ACC112 (cell line): ENCODE measurements around the gene ELL.
A peak's percentile ranks its signal among the peaks of the same experiment; 100 is the strongest.

Experiments
- H2AFZ ChIP-seq: fragments of 200-600 bp; sonication (generic); one replicate; pipeline ENCODE4 v1.6.0; 2017; ENCODE audit warnings: antibody characterized with exemption, low read length; ENCODE audit not compliant: unreplicated experiment
- H3K27ac ChIP-seq: fragments of 200-600 bp; sonication (generic); 2 replicates; pipeline ENCODE4 v1.5.1; 2014; ENCODE audit warnings: low read depth, mild to moderate bottlenecking, antibody characterized with exemption, low read length, moderate library complexity
- H3K27me3 ChIP-seq: fragments of 200-600 bp; sonication (generic); 2 replicates; pipeline ENCODE4 v1.6.1; 2014; ENCODE audit warnings: mild to moderate bottlenecking, antibody characterized with exemption, low read length, moderate library complexity, mixed read lengths; ENCODE audit not compliant: insufficient read depth
- H3K36me3 ChIP-seq: fragments of 200-600 bp; sonication (generic); 2 replicates; pipeline ENCODE4 v1.6.1; 2016; ENCODE audit warnings: mild to moderate bottlenecking, antibody characterized with exemption, low read length, moderate library complexity, mixed read lengths; ENCODE audit not compliant: insufficient read depth
- H3K4me1 ChIP-seq: fragments of 200-600 bp; sonication (generic); one replicate; pipeline ENCODE4 v1.6.1; 2016; ENCODE audit warnings: low read length, mixed read lengths; ENCODE audit not compliant: insufficient read depth, unreplicated experiment, control insufficient read depth
- H3K4me3 ChIP-seq: fragments of 200-600 bp; sonication (generic); 2 replicates; pipeline ENCODE4 v1.5.1; 2014; ENCODE audit warnings: mild to moderate bottlenecking, low read depth, low read length
- H3K79me2 ChIP-seq: fragments of 200-600 bp; sonication (generic); one replicate; pipeline ENCODE4 v1.6.0; 2016; ENCODE audit warnings: low read length; ENCODE audit not compliant: control insufficient read depth, unreplicated experiment, insufficient read depth

ELL gene

GRCh38 chr19:18431351-18432197, 90.3 kb downstream of the ELL start:
- no peaks in the 10 kb centered on the region for H3K79me2 ChIP-seq

GRCh38 chr19:18430417-18431144, 91.3 kb downstream of the ELL start:
- no peak overlapping the region for H3K4me3 ChIP-seq
- no peaks in the 10 kb centered on the region for H3K27me3 ChIP-seq
- peaks cover 12% of the 10 kb centered on the region for H3K4me1 ChIP-seq
- H2AFZ ChIP-seq: no peak overlapping the region
- no peaks in the 10 kb centered on the region for H3K79me2 ChIP-seq
- H3K27ac ChIP-seq: no peak overlapping the region
- H3K36me3 ChIP-seq: no peaks in the 10 kb centered on the region

More at GRCh38 chr19:18431351-18432197, 90.3 kb downstream of the ELL start:
- Histone ChIP-seq H3K4me3 (no peak overlapping the region), H3K27ac (no peak overlapping the region), H3K36me3 (no peaks in the 10 kb centered on the region), H3K4me1 (peaks cover 3% of the 10 kb centered on the region), H2AFZ (no peak overlapping the region), H3K27me3 (no peaks in the 10 kb centered on the region)

GRCh38 chr19:18429717-18430416, 92.0 kb downstream of the ELL start:
- Histone ChIP-seq H3K27ac (no peak overlapping the region), H3K4me3 (no peak overlapping the region), H3K36me3 (no peaks in the 10 kb centered on the region), H2AFZ (no peak overlapping the region), H3K79me2 (no peaks in the 10 kb centered on the region), H3K4me1 (peaks cover 12% of the 10 kb centered on the region), H3K27me3 (no peaks in the 10 kb centered on the region)

GRCh38 chr19:18428787-18429674, 92.8 kb downstream of the ELL start:
- no peaks in the 10 kb centered on the region for H3K36me3 ChIP-seq
- H3K4me1 ChIP-seq: peaks cover 12% of the 10 kb centered on the region
- no peak overlapping the region for H3K4me3 ChIP-seq
- no peak overlapping the region for H2AFZ ChIP-seq
- H3K27ac ChIP-seq: no peak overlapping the region
- H3K79me2 ChIP-seq: peaks cover 3% of the 10 kb centered on the region
- H3K27me3 ChIP-seq: no peaks in the 10 kb centered on the region

DNA sequence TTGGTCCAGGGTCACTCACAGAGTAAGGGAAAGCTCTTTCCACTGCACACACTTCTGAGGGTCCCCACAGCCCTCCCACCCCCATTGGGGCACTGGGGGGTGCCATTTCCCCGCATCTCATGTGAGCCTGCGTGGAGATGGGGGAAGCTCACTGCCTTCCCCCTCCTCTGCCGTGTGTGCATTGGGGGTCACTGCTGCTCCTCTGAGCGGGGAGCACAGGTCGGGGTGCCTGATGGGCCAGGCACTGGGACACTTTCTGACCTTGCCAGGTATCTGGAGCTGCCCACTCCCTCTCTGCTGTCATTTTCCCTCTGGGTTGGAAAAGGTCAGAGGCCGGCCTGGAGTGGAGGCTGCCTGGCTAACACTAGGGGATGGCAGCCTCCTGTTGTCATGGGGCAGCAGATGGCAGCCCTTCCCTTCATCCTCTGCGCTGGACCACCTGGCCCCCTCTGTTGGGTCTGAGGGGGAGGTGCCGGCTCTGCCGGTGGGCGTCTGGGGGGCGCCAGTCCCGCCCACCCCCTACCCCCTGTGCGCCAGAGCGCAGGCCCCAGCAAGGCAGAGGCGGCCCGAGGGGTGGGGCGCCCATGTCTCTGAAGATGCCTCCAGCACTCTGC, 93.6 kb downstream of the ELL start:
- H3K27ac ChIP-seq: no peak overlapping the region
- H3K36me3 ChIP-seq: no peaks in the 10 kb centered on the region
- H3K27me3 ChIP-seq: no peaks in the 10 kb centered on the region
- H3K4me3 ChIP-seq: no peak overlapping the region
- H3K4me1 ChIP-seq: peaks cover 12% of the 10 kb centered on the region
- no peak overlapping the region for H2AFZ ChIP-seq
- H3K79me2 ChIP-seq: peaks cover 6% of the 10 kb centered on the region

GRCh38 chr19:18427743-18428113, 94.1 kb downstream of the ELL start:
- H2AFZ ChIP-seq: no peak overlapping the region
- H3K27me3 ChIP-seq: no peaks in the 10 kb centered on the region
- peaks cover 12% of the 10 kb centered on the region for H3K4me1 ChIP-seq
- H3K36me3 ChIP-seq: no peaks in the 10 kb centered on the region
- H3K27ac ChIP-seq: no peak overlapping the region
- H3K4me3 ChIP-seq: no peak overlapping the region
- peaks cover 6% of the 10 kb centered on the region for H3K79me2 ChIP-seq

DNA sequence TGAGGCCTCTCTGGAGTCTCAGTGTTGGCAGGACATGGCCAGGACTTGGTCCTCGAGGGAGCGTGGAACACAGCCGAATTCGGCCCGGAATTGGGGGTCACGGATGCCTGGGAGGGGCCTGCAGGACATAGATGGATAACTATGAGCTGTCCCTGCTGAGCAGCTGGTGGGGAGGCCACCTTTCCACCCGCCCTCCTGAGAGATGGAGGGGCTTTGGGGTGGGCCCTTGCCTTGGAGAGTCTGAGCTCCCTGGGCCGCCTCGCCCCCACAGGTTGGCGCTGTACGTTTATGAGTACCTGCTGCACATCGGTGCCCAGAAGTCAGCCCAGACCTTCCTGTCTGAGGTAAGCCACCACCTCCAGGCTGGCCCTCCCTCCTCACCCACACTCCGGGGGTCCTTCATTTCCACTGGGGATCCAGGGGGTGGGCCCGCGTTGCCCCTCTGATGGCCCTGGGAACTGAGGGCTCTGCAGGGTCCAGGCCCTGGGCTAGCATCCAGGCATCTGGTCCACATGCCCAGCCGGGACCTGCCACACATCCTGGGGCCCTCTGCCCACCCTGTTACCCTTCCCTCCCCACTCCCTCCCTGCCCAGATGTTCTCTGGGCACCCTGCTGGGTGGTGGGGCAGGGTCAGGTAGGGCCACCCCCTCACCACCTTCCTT, 94.7 kb downstream of the ELL start:
- H3K36me3 ChIP-seq: no peaks in the 10 kb centered on the region
- no peak overlapping the region for H3K27ac ChIP-seq
- H3K4me3 ChIP-seq: no peak overlapping the region
- peaks cover 9% of the 10 kb centered on the region for H3K79me2 ChIP-seq
- peaks cover 12% of the 10 kb centered on the region for H3K4me1 ChIP-seq
- no peaks in the 10 kb centered on the region for H3K27me3 ChIP-seq
- no peak overlapping the region for H2AFZ ChIP-seq

DNA sequence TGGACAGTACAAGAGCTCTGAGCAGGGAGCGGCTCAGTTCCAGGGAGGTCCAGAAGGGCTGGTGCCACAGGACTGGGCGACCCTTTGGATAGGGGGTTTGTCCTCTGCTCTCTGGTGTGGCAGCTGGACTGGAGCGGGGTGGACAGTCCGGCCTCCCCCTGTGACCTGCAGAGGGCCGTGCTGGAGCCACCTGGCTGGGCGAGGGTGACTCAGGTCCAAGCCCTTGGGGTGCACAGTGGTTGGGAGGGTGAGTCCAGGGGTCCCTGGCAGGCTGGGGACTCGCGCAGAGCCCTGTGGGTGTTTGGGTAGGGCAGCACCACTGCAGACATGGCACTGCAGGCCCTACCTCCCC, 95.5 kb downstream of the ELL start:
- H3K79me2 ChIP-seq: peaks cover 14% of the 10 kb centered on the region
- H3K36me3 ChIP-seq: no peaks in the 10 kb centered on the region
- H2AFZ ChIP-seq: no peak overlapping the region
- H3K4me3 ChIP-seq: peak overlapping the region; percentile 21; the same call in 1 of the 2 replicates
- H3K27ac ChIP-seq: no peak overlapping the region
- H3K27me3 ChIP-seq: no peaks in the 10 kb centered on the region
- peaks cover 15% of the 10 kb centered on the region for H3K4me1 ChIP-seq

GRCh38 chr19:18425515-18426415, 96.1 kb downstream of the ELL start:
- H3K36me3 ChIP-seq: no peaks in the 10 kb centered on the region
- H3K27ac ChIP-seq: no peak overlapping the region
- H3K4me1 ChIP-seq: peaks cover 21% of the 10 kb centered on the region
- peaks cover 20% of the 10 kb centered on the region for H3K79me2 ChIP-seq
- no peaks in the 10 kb centered on the region for H3K27me3 ChIP-seq
- H2AFZ ChIP-seq: no peak overlapping the region
- H3K4me3 ChIP-seq: peak overlapping the region; percentile 21; the same call in 1 of the 2 replicates
